Stimulated activated CD8-positive, alpha-beta memory T cell treated with anti-CD3 and anti-CD28 coated beads, Interleukin-15, amount 100 ng/mL, for 48 hours (primary cell): ENCODE data around the gene EDEM3.

Source experiments
- DNase-seq, 2 donors: peaks; one replicate each; pipeline ENCODE4 v3.0.0-alpha.2; 2020; ENCODE audit warnings: low read depth in 2 of 2

EDEM3 gene

GRCh38 chr1:184672013-184672726 is 82.5 kb downstream of the EDEM3 start:
- no peak for DNase-seq

GRCh38 chr1:184669391-184669790 is 85.3 kb downstream of the EDEM3 start:
- DNase-seq: no peak

- DNase-seq: no peak
Observed at GRCh38 chr1:184665360-184665759, 89.3 kb downstream of the EDEM3 start.

GRCh38 chr1:184664661-184665060 is 90.0 kb downstream of the EDEM3 start:
- DNase-seq: no peak

- peak; percentile 19 to 32 for DNase-seq
Observed at GRCh38 chr1:184664042-184664660, 90.5 kb downstream of the EDEM3 start.

- DNase-seq: no peak
Observed at GRCh38 chr1:184661801-184662200, 92.9 kb downstream of the EDEM3 start.

GRCh38 chr1:184660462-184661191 is 94.0 kb downstream of the EDEM3 start:
- no peak for DNase-seq

GRCh38 chr1:184658055-184658454 is 96.6 kb downstream of the EDEM3 start:
- no peak for DNase-seq

- DNase-seq: no peak
Observed at GRCh38 chr1:184656221-184656620, 98.4 kb downstream of the EDEM3 start.

- no peak for DNase-seq
Observed at GRCh38 chr1:184655185-184655584, 99.5 kb downstream of the EDEM3 start.

GRCh38 chr1:184650177-184650866 is 104.3 kb downstream of the EDEM3 start:
- no peak for DNase-seq

- no peak for DNase-seq
Observed at GRCh38 chr1:184649451-184649888, 105.2 kb downstream of the EDEM3 start.

- no peak for DNase-seq
Observed at GRCh38 chr1:184648856-184649201, 105.8 kb downstream of the EDEM3 start.

GRCh38 chr1:184648160-184648855 is 106.3 kb downstream of the EDEM3 start:
- no peak for DNase-seq

- no peak for DNase-seq
Observed at GRCh38 chr1:184647471-184647870, 107.2 kb downstream of the EDEM3 start.

- DNase-seq: no peak
Observed at GRCh38 chr1:184646824-184647223, 107.8 kb downstream of the EDEM3 start.

GRCh38 chr1:184646178-184646701 is 108.4 kb downstream of the EDEM3 start:
- DNase-seq: no peak

- DNase-seq: no peak
Observed at GRCh38 chr1:184644771-184645170, 109.9 kb downstream of the EDEM3 start.

GRCh38 chr1:184643661-184644060 is 111.0 kb downstream of the EDEM3 start:
- no peak for DNase-seq

GRCh38 chr1:184641894-184642293 is 112.8 kb downstream of the EDEM3 start:
- no peak for DNase-seq

- no peak for DNase-seq
Observed at GRCh38 chr1:184640505-184640904, 114.2 kb downstream of the EDEM3 start.
